Peyer's patch (tissue), 4 donors: ENCODE measurements around the gene EPHA2.

Experiments
- POLR2A ChIP-seq, 2 donors: fragments of 450-650 bp; IDR thresholded peaks; one replicate each; pipeline ENCODE4 v1.5.1; 2017; ENCODE audit warnings: antibody characterized with exemption in 2 of 2, mild to moderate bottlenecking in 2 of 2, moderate library complexity in 2 of 2
- TF ChIP-seq, protein P1 (sequence below), 6 experiments: fragments of 450-650 bp in 4 of 6; fragments of 200-600 bp in 2 of 6; sonication (generic) in 1 of 6; IDR thresholded peaks; one replicate each; pipeline ENCODE4 v1.5.1; 2017 to 2019; ENCODE audit warnings: antibody characterized with exemption in 6 of 6, mild to moderate bottlenecking in 3 of 6, moderate library complexity in 1 of 6

DNA sequence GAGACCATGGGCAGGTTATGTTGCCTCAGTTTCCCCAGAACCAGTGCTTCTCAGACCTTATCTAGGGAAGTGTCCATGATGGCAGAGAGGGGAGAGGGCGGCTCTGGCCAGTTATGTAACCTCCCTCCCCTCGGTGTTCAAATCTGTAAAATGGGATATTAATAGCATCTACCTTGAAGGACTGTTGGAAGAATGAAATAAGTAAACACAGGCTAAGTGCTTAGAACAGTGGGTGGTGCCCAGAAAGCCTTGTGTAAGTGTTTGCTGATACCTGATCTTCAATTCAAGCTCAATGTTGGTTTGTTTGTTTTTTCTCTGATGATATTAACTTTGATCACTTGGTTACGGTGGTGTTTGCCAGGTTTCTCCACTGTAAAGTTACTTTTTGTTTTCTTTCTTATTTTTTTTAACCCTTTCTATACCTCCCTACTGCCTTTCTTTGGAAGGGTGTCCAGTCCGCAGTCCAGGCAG is 34.9 kb downstream of the EPHA2 start:
- TF ChIP-seq, protein P1, sequence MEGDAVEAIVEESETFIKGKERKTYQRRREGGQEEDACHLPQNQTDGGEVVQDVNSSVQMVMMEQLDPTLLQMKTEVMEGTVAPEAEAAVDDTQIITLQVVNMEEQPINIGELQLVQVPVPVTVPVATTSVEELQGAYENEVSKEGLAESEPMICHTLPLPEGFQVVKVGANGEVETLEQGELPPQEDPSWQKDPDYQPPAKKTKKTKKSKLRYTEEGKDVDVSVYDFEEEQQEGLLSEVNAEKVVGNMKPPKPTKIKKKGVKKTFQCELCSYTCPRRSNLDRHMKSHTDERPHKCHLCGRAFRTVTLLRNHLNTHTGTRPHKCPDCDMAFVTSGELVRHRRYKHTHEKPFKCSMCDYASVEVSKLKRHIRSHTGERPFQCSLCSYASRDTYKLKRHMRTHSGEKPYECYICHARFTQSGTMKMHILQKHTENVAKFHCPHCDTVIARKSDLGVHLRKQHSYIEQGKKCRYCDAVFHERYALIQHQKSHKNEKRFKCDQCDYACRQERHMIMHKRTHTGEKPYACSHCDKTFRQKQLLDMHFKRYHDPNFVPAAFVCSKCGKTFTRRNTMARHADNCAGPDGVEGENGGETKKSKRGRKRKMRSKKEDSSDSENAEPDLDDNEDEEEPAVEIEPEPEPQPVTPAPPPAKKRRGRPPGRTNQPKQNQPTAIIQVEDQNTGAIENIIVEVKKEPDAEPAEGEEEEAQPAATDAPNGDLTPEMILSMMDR (IDR thresholded peaks at IDR 0.05): no peak
- TF ChIP-seq POLR2A (IDR thresholded peaks at IDR 0.05): no peak
